HG03060 (cell line): ENCODE measurements around the gene PAK6.

Source experiments
- ATAC-seq: cut with Tn5 transposase; IDR thresholded peaks from one replicate; pipeline ENCODE4 v1.9.1; 2021; ENCODE audit warnings: low read depth, moderate number of reproducible peaks; ENCODE audit not compliant: unreplicated experiment

PAK6 gene

GRCh38 chr15:40238532-40239403, at the start of gene PAK6:
Gene PAK6, plus strand, starts transcription at chr15:40239063. Its CDS starts 25,723 bp downstream, at chr15:40264786.
- ATAC-seq = no peak

GRCh38 chr15:40190591-40190990, 48.3 kb upstream of the PAK6 start:
- no peak for ATAC-seq

GRCh38 chr15:40192942-40193341, 45.9 kb upstream of the PAK6 start:
- ATAC-seq = no peak

- ATAC-seq = no peak
Measured at GRCh38 chr15:40197434-40197833, 41.4 kb upstream of the PAK6 start.

GRCh38 chr15:40198355-40199085, 40.3 kb upstream of the PAK6 start:
- no peak for ATAC-seq

GRCh38 chr15:40204100-40204499, 34.8 kb upstream of the PAK6 start:
- no peak for ATAC-seq

GRCh38 chr15:40217166-40217824, 21.6 kb upstream of the PAK6 start:
- ATAC-seq = no peak

- no peak for ATAC-seq
Measured at GRCh38 chr15:40219801-40220200, 19.1 kb upstream of the PAK6 start.

- no peak for ATAC-seq
Measured at GRCh38 chr15:40222131-40222530, 16.7 kb upstream of the PAK6 start.

- no peak for ATAC-seq
Measured at GRCh38 chr15:40226736-40227135, 12.1 kb upstream of the PAK6 start.

GRCh38 chr15:40229316-40229715, 9.5 kb upstream of the PAK6 start:
- no peak for ATAC-seq

- no peak for ATAC-seq
Measured at GRCh38 chr15:40229956-40230355, 8.9 kb upstream of the PAK6 start.

GRCh38 chr15:40232625-40233070, 6.2 kb upstream of the PAK6 start:
- ATAC-seq = no peak

- no peak for ATAC-seq
Measured at GRCh38 chr15:40233727-40234577, 4.9 kb upstream of the PAK6 start.

- ATAC-seq = no peak
Measured at GRCh38 chr15:40234783-40235182, 4.1 kb upstream of the PAK6 start.

- ATAC-seq = no peak
Measured at GRCh38 chr15:40235201-40235885, 3.5 kb upstream of the PAK6 start.

GRCh38 chr15:40239404-40239692, 485 bp downstream of the PAK6 start:
- no peak for ATAC-seq

GRCh38 chr15:40239693-40240618, 1.1 kb downstream of the PAK6 start:
- ATAC-seq = no peak
